GM20000 (cell line): ENCODE results near the gene SLC25A42.

ENCODE experiments used
- DNase-seq: peaks from one replicate; pipeline ENCODE4 v3.0.0; 2012; ENCODE audit warnings: low spot score
- CTCF ChIP-seq: IDR thresholded peaks from 2 replicates; pipeline ENCODE4 v1.5.1; 2012; ENCODE audit warnings: mild to moderate bottlenecking, control low read depth; ENCODE audit errors: extremely low read depth, missing control alignments

The SLC25A42 gene

GRCh38 chr19:19040417-19040816 is 23.4 kb upstream of the SLC25A42 start:
- no peak for DNase-seq
- TF ChIP-seq CTCF: no peak

- DNase-seq: no peak
- TF ChIP-seq CTCF: no peak
Measured at GRCh38 chr19:19042732-19043280, 21.0 kb upstream of the SLC25A42 start.

- TF ChIP-seq CTCF: no peak
- no peak for DNase-seq
Measured at GRCh38 chr19:19043481-19043880, 20.3 kb upstream of the SLC25A42 start.

GRCh38 chr19:19043881-19044280 is 19.9 kb upstream of the SLC25A42 start:
- DNase-seq: no peak
- TF ChIP-seq CTCF: no peak

GRCh38 chr19:19049406-19049805 is 14.4 kb upstream of the SLC25A42 start:
- no peak for TF ChIP-seq CTCF
- no peak for DNase-seq

GRCh38 chr19:19050104-19050503 is 13.7 kb upstream of the SLC25A42 start:
- no peak for DNase-seq
- no peak for TF ChIP-seq CTCF

GRCh38 chr19:19050731-19051130 is 13.1 kb upstream of the SLC25A42 start:
- no peak for TF ChIP-seq CTCF
- DNase-seq: no peak
